SKM-1 (cell line): Measurements from ENCODE around the gene MEIS1.

Source experiments
- DNase-seq: peaks from one replicate; lab custom pipeline; 2025; ENCODE audit not compliant: unreplicated experiment; lab: John Stamatoyannopoulos, UW

The MEIS1 gene

GRCh38 chr2:66578687-66579106, 143.8 kb downstream of the MEIS1 start:
- no peak for DNase-seq

GRCh38 chr2:66579186-66580126, 144.5 kb downstream of the MEIS1 start:
- DNase-seq, result no peak

- no peak for DNase-seq
These were observed 145.5 kb downstream of the MEIS1 start for GRCh38 chr2:66580166-66581049.

- no peak for DNase-seq
These were observed 146.6 kb downstream of the MEIS1 start for GRCh38 chr2:66581339-66582103.

GRCh38 chr2:66582104-66582986, 147.4 kb downstream of the MEIS1 start:
- DNase-seq, result no peak

GRCh38 chr2:66582987-66583880, 148.3 kb downstream of the MEIS1 start:
- DNase-seq, result no peak

GRCh38 chr2:66583881-66584280, 149.0 kb downstream of the MEIS1 start:
- no peak for DNase-seq

- DNase-seq, result no peak
These were observed 150.7 kb downstream of the MEIS1 start for GRCh38 chr2:66585587-66585986.

GRCh38 chr2:66587216-66587615, 152.3 kb downstream of the MEIS1 start:
- DNase-seq, result no peak

GRCh38 chr2:66594001-66594400, 159.1 kb downstream of the MEIS1 start:
- no peak for DNase-seq

GRCh38 chr2:66595556-66595955, 160.6 kb downstream of the MEIS1 start:
- DNase-seq, result no peak

GRCh38 chr2:66596256-66596655, 161.3 kb downstream of the MEIS1 start:
- no peak for DNase-seq

- DNase-seq, result no peak
These were observed 166.7 kb downstream of the MEIS1 start for GRCh38 chr2:66601624-66602023.

GRCh38 chr2:66602341-66602740, 167.4 kb downstream of the MEIS1 start:
- DNase-seq, result no peak

GRCh38 chr2:66604326-66604725, 169.4 kb downstream of the MEIS1 start:
- DNase-seq, result no peak

- no peak for DNase-seq
These were observed 170.1 kb downstream of the MEIS1 start for GRCh38 chr2:66604976-66605375.

GRCh38 chr2:66607152-66607551, 172.2 kb downstream of the MEIS1 start:
- no peak for DNase-seq
